CD1c-positive myeloid dendritic cell (primary cell): ENCODE data around the gene SLC22A23.

Experiments used
- DNase-seq: peaks from one replicate; pipeline ENCODE4 v3.0.0-alpha.2; 2016; ENCODE audit errors: extremely low spot score

The SLC22A23 gene

DNA sequence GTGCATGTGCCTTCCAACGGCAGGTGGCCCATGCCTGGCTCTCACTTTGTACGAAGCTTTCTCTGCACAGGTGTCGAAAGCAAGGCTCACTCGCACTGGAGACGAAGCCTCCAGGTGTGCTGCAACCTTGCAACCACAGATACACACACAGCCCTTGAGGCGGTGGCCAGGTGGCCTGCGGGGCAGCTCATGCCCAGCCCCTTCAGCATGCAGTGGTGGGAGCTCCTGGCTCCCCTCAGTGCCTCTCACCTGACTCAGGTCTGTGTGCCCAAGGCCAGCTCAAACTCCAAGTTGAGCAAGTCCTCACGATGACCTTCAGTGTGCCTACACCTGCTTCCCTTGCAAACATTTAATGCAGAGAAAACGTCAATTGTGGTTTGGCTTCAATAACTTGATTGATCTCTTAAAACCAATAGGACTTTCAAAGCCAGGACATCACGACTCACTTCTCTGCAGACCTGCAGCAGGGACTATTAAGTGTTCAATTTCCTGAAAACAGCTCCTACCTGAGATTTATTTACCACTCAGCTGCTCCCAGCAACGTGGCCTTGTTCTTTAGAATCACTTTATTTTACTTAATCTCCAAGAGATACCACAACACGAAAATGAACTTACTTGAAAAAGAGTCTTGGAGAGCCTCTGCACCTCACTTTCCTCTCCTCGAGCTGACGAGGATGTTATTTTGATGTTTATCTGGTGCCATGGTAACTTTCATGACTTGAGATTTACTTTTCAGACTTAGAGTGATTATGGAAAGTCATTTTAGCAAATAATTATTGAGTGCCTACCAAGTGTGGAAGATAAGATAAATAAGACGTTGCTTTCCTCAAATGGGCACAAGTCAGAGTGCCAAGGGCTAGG is 86.3 kb downstream of the SLC22A23 start:
- DNase-seq = peak; percentile 5

DNA sequence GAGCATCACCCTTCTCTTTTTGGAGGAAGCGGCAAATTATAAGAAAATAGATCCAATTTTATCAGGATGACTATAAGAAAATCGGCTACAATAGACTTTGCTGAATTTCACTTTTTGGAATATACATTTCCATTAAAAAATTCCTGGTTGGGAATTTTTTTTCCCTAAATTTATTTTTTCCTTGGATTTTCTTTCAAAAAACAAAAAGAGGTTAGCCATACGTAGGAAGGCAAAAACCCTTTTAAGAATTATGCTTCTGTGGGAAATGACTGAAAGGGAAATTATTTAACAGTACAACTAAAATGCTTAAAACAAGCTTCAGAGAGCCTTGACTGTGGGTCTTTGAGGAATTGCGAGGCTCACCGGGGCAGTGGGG is 86.9 kb downstream of the SLC22A23 start:
- DNase-seq = no peak

DNA sequence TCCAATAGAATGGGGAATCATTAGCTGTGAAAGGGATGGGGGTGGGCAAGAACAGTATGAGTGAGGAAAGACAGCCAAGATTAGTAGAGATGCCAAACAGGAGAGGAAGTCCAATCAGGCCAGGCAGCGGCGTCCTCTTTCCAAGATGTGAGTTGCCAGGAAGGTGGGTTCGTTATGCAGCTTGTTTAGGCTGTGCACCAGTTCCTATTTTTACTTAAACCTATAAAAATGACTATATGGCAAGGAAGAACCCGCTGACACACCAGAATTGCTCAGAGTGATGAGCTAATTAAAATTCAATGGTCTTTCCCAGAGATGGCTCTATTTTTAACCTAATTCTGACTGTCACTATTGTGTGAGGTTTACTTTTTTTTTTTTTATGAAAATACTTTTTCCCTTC is 88.2 kb downstream of the SLC22A23 start:
- peak; percentile 51 for DNase-seq

DNA sequence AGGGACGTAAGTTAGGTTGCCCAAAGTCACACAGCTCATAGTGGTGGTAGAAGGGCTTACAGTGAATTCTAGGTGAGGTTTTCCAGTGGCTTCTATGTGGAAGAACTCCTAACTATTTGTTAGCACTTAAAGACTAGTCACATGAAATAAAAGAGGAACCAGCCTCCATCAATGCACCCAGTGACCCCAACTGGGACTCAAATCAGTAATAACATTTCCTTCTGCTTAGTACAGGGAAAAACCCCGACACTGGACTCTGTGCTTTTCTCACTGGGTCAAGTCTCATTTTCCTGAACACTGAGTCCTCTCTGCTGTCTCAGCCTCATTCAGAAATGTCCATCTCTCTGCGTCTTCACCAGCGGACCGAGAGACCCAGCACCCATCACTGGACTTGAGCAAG is 89.2 kb downstream of the SLC22A23 start:
- DNase-seq = peak; percentile 72

DNA sequence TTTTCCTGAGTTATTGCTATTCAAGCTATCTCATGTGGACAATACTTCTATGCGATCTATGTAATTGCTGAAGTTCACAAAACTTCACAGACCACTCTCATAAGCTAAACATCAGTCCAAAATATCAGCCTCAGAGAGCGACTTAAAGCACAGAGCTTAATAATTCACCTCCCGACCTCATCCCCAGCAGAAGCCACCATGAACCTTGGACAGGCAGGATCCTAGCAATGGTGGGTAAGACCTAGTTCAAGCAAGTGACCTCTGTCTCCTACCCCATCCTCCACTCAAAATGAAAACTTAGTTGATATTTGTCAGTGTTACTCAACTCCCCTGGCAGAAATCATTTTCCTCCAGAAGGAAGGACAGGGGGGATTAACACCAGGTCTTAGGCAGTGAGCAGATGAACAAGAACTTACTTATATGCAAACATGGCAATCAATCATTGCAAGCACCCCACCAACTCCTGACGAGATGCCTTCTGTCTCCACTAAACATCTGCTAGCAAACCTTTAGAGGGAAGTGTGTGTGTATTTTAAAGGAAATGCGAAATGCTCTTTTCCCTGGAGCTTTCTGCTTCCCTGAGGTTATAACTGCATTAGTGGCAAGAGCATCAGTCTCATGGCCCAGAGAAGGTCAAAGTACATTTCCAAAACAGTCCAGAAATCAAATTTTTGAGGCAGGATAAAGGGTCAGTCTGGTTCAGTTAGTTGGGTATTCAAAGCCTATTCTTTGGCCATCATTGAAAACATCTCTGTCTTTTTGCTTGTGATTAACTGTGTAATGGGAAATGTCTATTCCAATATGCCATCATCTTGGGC is 90.0 kb downstream of the SLC22A23 start:
- no peak for DNase-seq

DNA sequence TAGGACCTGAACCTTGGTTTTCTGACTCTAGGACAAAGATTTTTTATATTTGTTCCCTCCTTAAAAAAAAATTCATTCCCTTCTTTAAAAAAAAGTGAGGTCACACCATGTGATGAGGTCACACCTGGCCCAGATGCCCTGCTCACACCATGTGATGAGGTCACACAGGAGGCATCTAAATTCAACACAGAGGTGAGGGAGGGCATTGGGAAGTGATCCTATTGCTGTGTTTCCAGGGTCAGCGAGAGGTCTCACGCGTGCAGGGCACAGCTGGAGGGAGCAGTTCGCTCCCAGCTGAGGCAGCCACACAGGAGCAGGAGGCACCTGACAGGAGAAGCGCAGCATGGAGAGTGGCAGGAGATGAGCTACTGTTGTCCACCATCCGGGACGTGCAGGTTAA is 92.5 kb downstream of the SLC22A23 start:
- DNase-seq = no peak

DNA sequence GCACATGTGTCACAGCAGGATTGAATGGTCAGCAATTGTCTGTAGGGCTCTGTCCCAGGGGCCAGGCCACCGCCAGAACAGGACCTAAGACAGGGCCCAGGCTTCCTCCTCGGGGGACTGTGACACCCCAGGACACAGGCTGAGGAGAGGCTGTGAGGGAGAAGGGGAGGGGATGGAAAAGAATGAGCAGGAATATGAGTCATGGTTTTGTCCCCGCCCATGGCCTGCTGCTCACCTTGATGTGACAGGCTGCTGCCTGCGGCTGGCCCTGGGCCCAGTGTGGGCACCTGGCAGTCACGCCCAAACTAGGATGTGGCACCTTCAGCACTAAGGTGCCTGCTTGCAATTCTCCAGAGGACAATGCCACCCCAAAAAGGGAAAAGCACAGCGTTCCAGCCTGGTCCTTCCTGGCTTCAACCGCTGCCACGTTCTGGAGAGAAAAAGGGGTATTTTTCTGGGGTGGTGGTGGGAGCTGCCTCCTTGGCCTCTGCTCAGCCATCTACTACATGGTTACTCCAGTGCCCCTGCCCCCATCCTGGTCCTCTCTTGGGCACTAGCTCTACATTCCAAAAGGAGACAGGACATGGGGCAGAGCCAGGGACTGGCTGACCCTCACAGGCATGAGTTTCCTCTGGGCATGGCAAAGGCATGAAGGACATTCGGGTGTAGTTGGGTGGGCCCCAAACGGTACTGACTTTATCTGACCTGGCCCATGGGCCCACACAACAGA is 93.4 kb downstream of the SLC22A23 start:
- no peak for DNase-seq

DNA sequence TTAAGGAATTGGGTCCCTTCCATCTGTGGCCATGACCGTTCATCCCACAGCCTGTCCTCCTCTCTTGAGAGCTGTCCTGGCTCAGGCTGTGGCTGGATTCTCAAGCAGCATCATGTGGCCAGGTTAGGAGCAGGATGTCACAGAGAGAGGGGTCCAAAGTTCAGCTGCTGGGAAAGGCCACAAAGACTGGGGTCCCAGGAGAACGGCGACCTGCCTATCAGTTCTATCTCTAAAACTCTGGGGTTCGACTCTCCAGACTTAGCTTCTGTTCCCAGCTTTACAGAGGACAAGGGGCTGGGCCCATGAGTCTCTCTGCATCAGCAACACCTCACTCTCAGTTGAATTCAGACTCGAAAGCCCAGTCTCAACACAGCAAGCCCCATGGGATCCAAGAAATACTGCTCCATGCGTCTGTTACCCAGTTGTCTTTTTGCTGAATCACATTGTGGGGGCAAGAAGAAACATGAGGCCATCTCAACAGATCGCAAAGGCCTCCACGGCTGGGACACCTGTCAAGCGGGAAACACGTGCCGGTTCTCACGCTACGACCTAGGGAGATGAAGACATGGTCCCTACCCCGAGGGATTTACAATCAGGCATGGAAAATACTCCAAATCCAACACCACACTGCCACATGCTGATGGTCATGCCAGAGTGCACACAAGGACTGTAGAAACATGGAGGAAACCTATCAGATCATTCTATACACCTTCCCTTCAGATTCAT is 95.4 kb downstream of the SLC22A23 start:
- no peak for DNase-seq

DNA sequence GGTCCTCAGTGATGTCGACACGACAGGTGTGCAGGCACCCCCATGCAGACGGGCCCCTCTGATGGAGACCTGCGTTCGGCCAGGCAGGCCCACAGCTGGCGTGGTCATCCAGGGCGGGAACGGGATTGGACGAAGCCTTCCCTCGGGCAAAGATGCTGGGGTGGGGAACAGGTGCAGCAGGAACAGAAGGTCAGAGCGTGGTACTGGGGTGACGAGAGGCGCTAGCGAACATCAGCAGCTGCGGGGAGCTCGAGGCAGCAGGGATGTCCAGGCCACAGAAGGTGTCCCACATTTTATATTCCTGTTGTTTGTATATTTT is 96.2 kb downstream of the SLC22A23 start:
- DNase-seq = no peak

DNA sequence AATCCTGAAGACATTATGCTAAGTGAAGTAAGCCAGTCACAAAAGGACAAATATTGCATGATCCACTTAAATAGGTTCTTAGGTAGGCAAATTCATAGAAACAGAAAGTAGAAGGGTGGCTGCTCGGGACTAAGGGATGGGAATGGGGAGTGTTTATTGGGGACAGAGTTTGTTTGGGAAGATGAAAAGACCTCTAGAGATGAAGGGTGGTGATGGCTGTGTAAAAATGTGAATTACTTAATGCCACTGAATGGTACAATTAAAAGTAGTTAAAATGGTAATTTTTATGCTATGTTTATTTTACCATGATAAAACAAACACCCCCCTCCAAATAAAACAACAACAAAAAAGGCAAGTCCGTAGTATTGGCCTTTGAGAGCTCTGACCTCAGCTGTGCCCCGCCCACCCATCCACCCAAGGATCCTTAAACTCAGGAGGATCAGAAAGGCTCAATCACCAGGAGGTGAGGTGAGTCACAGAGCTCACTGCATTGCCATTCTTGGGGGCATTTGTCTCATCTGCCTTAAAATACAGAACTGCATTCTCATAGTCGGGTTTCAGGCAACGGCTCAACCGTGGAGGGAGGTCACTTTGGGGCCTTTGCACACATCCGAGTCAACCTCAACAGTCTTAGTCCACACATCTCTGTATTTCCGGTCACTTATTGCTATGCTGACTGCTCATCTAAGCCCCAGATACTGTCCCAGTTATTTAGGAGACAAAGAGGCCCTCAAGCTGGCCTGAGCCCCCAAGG is 96.7 kb downstream of the SLC22A23 start:
- no peak for DNase-seq

DNA sequence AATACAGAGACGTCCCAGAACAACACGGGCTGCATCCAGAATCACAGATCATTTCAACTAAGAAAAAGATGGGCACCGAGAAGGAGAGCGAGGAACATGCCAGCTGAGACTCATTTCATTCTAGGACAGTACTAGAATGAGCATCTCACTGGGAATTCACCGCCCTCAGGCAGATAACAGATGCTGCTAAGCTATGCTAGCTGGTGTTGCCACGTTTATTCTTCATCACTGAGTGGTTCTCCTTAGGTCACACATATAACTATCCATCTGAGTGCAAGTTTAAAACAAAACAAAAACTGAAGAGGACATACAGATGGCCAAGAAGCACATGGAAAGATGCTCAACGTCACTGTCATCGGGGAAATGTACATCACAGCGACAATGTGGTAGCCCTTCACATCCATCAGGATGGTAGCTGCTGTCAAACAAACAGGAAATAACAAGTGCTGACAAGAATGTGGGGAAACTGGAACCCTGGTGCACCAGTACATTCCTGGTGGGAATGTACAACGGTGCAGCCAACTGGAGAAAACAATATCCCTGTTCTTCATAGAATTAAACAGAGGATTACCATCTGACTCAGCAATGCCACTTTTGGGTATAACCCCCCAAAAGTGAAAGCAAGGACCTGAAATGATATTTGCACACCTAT is 97.6 kb downstream of the SLC22A23 start:
- no peak for DNase-seq

DNA sequence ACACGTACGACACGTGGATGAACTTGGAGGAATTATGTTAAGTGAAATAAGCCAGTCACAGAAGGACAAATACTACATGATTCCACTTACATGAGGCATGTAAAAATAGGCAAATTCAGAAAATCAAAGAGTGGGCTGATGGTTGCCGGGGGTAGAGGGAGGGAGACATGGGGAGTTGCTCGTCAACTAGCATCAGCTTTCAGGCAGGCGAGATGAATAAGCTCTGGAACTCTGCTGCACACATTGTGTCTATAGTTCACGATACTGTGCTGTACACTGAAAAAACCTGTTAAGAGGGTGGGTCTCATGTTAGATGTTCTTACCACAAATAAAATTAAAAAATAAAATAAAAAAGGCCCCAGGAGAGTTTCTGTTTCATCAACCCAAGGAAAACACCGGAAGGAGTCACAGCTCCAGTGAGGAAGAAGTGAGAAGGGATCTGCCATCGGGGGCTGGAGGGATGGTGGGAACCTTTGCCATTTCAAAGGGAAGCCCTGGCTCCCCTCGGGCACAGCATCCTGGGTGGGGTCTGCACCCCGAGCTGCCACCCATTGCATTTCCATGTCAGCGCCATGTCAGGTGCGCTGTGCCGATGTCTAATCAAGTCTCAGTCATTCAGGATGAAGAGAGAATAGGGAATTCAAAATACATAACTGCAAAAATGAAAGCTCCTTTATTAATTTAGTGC is 98.3 kb downstream of the SLC22A23 start:
- DNase-seq = no peak

DNA sequence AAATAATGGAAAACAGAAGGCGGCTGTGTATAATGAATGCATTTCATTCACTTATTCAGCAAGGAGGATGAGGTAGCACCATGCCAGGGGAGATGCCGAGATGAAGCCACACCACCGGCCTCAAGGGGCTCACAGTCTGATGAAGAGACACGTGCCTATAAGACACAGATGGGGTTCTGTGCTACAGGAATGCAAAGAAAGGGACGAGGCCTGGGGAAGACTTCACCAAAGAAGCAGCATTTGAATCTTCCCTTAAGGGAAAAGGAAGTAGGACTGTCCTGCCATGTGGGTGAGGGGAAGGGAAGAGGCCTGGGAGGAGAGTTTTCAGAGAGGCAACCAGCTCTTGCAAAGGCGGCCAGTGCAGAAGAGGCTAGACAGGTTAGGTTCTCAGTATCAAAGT is 99.2 kb downstream of the SLC22A23 start:
- DNase-seq = peak; percentile 46

DNA sequence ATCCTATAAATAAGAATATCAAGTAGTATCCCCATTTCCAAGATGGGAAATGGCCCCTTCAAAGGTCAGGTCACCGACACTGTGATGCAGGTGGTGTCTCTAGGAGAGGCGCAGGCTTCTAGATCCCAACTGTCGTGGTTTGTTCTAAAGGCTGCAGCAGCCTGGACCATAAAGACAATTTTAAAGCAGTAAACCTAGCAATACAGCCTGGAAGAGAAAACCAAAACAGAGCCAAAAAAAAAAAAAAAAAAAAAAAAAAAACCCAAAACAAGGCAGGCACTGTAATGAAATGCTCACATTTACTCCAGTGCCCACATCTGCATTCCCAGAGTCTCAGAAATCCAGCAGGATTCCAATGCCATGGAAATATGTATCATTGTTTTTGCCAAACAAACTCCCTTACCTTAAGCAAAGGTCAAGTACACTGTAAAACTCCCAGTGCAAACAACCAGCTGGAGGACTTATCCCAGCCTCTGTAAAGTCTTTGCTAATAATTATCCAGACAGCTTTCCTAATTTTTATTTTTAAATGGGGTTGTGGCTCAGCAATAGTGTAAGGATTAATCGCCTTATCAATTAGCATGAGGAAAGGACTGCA is 99.9 kb downstream of the SLC22A23 start:
- DNase-seq = no peak

DNA sequence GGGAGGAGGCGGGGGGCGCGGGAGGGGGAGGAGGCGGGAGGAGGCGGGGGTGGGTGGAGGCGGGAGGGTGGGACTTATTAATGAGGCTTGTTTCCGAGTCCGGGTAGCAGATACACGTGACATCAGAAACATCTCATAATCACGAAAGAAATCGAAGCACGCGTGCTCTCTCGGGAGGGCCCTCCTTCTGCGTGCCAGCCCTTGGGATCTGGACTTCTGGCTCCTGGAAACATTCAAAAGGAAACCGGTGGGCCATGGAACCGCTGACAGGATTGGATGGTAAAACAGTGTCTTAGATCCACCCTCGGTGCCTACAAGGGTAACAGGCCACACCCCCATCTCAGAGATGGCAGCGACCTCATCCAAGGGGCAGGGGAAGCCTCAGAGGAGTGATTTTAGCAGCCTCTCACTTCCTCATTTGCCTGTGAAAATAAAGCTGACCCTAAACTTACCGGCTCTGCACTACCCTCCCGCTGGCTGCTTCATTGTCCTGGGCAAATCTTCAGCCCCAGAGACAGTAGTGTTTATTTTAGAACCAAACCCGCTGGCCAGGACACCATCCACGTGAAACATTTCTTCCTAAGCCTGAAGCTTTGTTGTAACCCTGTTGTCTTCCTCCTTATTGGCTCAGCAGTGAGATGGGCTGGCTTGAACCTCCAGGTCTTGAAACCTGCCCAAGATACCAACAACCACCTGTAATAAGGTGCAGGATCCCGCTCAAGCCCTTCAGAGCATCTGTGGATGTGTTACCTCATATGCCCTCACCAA is 100.6 kb downstream of the SLC22A23 start:
- DNase-seq = peak; percentile 92

DNA sequence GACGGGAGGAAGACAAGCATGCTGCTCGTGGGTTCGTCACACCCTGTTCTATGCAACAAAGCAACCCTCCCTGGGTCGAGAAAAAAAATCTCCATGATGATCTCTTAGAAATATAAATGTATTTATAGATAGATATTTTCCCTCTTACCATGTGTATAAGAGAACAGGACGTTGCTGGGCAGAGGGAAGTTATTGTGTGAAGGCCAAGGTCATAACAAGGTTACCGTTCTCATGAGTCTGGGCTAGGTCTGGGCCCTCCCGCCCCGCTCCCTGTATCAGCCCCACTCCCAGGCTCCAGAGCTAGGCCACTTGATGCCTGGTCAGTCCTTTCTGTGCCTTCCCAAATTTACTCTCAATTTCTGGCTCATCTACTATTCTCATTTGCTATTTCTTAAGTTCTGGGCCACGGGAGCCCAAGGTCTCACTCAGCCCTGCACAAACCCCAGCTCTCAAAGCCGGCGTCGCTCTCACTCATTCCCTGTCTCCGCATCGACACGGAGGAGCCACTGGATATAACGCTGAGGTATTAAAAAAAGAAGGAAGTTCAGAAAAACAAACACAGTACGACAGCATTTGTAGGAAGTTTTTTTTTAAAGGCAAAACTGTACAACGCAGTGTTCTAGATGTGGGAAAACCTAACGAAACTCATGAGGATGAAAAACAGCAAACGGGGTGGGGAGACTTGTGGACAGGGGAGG is 101.3 kb downstream of the SLC22A23 start:
- DNase-seq = peak; percentile 68

DNA sequence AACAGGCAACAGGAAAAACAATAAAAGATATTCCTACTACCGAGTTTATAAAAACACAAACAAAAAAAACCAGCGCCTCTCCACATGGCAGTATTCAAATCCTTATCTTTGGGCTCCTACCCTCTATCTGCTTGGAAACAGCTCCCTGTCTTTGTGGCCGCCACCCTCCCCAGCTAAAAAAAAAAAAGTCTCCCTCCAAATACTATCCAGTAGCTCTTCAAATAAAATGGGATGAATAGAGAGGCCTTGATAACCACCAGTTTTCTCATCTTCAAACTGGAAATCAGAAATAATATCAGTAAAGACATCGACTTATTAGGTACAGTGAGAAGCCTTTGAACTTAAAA is 101.9 kb downstream of the SLC22A23 start:
- no peak for DNase-seq

DNA sequence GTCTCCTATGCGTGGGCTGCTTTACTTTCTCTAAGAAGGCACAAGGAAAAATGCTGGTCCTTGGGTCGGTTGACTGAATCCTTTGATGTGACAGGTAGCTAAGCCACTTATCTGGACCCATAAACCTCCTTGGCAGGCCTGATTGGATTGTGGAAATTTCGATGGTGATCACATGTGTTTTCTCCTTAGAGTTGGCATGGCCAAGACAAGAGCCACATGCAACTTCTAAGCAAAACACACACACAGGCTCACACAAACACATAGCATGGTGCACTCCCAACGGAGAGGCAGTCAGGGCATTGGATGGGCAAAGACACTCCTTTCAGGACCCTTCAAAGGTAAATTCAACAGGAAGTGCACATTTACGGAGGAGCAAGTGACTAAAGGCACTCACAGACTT is 102.9 kb downstream of the SLC22A23 start:
- DNase-seq = no peak
